Stimulated activated CD4-positive, alpha-beta T cell treated with anti-CD3 and anti-CD28 coated beads, TNF-alpha, amount 100 ng/mL, for 4 hours (primary cell): ENCODE measurements around the gene USP49.
"Not testable (repeated sequence)": the region's sequence is repeated elsewhere in the genome, so short reads cannot be mapped to it uniquely, and the experiment has no call there.

Source experiments
- DNase-seq, 3 experiments: peaks; one replicate each; pipeline ENCODE4 v3.0.0-alpha.2; 2020; ENCODE audit warnings: low read depth in 3 of 3

USP49 gene

DNA sequence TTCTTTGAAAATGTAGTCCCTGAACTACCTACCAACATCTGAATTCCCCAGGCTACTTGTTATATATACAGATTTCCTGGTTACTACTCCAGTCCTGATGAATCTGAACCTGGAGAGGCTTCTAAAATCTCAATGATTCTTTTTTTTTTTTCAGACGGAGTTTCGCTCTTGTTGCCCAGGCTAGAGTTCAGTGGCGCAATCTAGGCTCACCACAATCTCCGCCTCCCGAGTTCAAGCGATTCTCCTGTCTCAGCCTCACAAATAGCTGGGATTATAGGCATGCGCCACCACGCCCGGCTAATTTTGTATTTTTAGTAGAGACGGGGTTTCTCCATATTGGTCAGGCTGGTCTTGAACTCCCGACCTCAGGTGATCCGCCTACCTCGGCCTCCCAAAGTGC is 83.2 kb downstream of the USP49 start:
- DNase-seq = not testable (repeated sequence)

DNA sequence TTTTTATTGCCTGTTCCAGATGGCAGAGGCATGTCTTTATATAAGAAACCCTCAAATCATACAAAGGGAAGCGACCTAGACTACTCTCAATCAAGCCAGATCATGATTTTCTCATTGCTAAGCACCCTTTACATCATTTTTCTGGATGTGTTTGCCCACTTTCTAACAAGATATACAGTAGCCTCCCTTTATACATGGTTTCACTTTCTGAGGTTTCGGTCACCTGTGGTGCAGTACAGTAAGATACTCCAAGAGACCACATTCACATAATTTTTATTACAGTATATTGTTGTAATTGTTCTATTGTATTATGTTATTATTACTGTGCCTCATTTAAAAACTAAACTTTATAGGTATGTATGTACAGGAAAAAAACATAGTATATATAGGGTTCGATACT is 84.1 kb downstream of the USP49 start:
- no peak for DNase-seq

GRCh38 chr6:41805830-41806774 is 89.1 kb downstream of the USP49 start:
- DNase-seq = no peak

DNA sequence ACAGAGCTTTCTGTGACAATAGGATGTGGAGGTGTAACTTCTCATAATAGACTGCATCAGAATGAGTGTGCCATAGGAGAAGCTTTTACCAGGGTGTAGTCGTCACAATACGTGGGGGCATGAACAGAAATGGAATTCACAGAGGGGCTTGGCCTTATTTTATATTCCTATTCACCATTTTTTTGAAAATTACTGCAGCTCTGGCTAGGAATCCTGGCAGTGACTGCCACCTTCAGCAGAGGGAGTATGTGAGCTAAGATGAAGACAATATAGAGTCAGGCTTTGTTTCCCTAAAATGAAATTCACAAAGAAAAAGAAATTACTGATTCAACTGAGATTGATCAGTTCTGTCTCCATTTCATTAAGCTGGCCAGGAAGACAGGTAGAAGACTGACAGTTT is 93.8 kb downstream of the USP49 start:
- no peak for DNase-seq

- no peak for DNase-seq
Measured at GRCh38 chr6:41799559-41799911, 95.6 kb downstream of the USP49 start.

DNA sequence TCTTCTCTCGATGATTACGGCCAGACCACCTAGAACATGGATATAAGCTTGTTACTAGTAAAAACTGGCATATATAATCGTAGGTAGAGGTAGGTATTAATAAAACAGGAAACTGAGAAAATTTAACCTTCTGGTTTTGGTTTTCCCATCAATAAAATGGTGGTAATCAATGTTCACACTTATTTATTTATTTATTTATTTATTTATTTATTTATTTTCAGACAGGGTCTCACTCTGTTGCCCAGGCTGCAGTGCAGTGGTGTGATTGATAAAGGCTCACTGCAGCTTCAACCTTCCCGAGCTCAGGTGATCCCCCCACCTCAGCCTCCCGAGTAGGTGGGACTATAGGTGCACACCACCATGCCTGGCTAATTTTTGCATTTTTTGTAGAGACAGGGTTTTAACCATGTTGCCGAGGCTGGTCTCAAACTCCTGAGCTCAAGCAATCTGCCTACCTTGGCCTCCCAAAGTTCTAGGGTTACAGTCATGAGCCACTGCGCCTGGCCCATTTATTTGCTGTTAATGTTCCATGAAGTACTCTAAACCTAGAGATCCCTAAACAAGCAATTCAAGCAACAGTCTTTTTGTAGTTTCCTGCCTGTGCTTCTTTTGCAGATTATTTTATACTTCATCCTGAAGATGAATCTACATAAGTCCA is 96.1 kb downstream of the USP49 start:
- no peak for DNase-seq

DNA sequence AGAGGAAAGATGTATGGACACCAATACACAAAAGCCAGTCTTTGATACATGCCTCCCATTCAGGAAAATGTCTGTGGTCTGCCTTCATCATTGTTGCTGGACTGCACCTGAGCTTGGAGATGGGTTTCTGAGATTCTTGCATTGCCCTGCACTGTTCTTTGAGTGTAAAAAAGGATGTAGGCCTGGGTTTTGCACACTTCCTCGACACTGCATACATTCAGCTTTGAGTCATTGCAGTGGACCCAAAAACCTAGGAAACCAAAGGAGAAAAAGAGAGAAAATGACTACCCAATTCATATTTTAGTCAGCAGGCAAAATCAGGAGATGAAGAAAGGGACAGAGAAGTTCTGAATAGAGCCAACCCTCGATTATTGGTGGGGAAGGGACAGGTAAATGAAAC is 98.7 kb downstream of the USP49 start:
- no peak for DNase-seq

- DNase-seq = no peak
Measured at GRCh38 chr6:41791984-41792383, 103.2 kb downstream of the USP49 start.

- no peak for DNase-seq
Measured at GRCh38 chr6:41791305-41791704, 103.9 kb downstream of the USP49 start.

GRCh38 chr6:41790045-41790444 is 105.1 kb downstream of the USP49 start:
- no peak for DNase-seq

- no peak for DNase-seq
Measured at GRCh38 chr6:41789390-41789724, 105.8 kb downstream of the USP49 start.

- peak; percentile 87 to 92 (median 89) for DNase-seq
Measured at GRCh38 chr6:41787219-41787917, 107.8 kb downstream of the USP49 start, which contains the start of gene TOMM6. TOMM6 (plus strand) TSS chr6:41787694; CDS start chr6:41787698, 4 bp downstream.

DNA sequence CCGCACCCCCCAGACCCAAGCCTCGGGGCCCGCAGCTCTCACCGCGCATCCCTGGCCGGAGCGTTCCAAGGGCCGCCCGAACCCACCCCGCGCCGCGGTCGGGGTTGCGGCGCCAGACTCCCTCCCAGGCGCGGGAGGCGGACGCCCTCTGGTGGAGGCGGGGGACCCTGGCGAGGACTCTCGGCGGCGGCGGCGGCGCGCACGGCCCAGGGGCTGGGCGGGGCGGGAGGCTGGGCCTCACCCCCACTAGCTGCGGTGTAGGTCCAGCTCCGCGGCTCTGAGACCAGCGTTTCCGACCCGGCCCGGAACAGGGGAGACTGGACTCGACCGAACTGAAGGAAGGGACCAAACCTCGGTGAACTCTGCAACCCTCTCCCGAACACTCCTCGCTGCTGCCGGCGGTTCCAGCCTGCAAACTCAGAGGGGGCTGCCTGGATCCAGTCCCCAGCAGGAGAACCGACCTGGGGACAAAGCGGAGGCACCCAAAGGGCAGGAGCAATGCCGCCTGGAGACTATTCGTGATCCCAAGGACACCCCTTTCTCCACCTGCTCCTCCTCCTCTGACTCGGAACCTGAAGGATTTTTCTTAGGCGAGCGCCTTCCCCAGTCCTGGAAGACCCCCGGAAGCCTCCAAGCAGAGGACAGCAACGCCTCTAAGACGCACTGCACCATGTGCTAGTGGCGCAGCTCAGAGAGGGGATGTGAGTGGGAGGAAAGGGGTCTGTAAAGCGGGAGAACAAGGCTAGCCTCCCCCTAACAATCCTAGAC is 108.5 kb downstream of the USP49 start:
- DNase-seq = peak; percentile 73 to 90 (median 79)

GRCh38 chr6:41785689-41786450 is 109.3 kb downstream of the USP49 start:
- DNase-seq = no peak

GRCh38 chr6:41785254-41785653 is 109.9 kb downstream of the USP49 start:
- DNase-seq = no peak

DNA sequence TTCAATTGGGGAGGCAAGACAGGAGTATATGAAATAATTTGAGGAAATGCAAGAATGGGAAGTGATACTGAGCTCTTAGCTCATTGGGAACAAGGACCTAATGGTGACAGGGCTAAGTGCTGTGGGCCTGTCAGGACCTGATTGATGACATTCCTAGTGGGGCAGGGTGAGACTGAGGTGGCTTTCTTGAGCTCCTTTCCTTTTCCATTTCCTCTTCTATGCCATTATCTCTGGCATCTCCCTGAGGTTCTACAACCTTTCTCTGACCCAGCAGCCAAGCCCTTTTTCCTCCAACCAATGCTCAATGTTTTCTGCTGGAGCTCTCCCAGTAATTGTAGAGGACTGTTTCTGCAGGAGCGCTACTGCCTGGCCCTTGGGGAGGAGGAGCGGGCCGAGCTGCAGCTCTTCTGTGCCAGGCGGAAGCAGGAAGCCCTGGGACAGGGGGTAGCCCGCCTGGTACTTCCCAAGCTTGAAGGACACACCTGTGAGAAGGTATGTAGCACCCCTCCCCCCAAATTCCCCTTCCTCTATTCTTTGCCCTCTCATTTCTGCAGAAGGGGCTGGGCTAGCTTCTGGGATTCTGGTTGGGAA is 110.5 kb downstream of the USP49 start:
- no peak for DNase-seq

DNA sequence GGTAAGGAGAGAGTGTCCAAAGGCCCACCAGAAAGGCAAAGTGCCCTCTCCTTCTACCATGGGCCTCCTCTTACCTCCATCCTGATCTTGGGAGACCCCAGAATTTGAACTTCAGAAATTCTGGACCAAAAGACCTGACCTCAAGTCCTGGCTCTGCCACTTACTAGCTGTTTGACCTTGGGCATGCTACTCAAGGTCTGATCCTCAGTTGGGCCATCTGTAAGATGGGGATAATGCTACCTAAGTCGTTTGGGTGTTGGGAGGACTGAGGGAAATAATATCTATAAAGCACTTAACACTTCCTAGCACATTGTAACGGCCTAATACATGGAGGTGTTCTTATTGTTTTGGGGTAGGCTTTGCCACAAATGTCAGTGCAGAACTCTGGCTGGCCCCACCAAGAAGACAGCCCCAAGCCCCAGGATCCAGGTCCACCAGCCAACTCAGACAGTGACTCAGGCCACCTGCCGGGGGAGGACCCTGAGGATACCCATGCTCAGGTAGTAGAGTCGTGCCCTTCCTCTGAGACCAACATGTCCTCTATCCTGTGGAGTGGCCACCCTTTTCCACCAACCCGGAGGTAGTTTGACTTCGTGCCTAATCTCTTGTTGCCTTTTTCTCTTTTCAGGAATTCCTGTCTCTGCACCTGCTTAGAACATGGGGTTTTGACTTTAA is 111.9 kb downstream of the USP49 start:
- no peak for DNase-seq

DNA sequence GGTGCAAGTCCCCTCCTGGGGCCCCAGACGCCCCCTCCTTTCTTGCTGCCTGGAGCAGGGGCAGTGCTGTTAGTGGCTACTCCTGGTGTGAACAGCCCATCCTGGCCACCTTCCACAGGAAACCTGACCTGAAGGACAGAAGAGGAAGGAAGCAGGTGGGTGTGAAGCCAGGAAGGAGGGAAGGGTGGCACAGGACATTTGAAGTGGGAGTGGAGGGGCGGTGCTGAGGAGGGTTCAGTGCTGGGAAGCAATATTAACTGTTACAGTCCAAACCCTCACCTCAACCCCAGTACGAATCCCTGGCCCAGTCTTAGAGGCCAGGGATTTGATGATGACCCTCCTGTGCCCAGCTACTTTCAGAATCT is 113.8 kb downstream of the USP49 start:
- no peak for DNase-seq

GRCh38 chr6:41780551-41781365 is 114.4 kb downstream of the USP49 start, which contains the start of gene PRICKLE4:
PRICKLE4 (plus strand) TSS chr6:41780782; CDS start chr6:41783474, 2,692 bp downstream.
- no peak for DNase-seq
